Central memory CD8-positive, alpha-beta T cell (primary cell): Measurements from ENCODE around the gene C19orf47.

ENCODE experiments used
- ATAC-seq: fragments of 150-1000 bp; cut with Tn5 transposase; replicated peaks from 2 replicates; pipeline ENCODE4 v1.10.0; 2022; ENCODE audit warnings: mild to moderate bottlenecking, moderate FRiP score, moderate number of reproducible peaks; ENCODE audit not compliant: poor library complexity, severe bottlenecking; ENCODE audit errors: extremely low read depth
- DNase-seq, 2 donors: peaks; one replicate each; pipeline ENCODE4 v3.0.0; 2021; ENCODE audit warnings: low spot score in 2 of 2
- H3K27ac Mint-ChIP-seq: one replicate; pipeline ENCODE4 v1.8.0; 2022; ENCODE audit warnings: low read depth, mild to moderate bottlenecking, moderate library complexity, mixed read lengths
- H3K27me3 Mint-ChIP-seq: one replicate; pipeline ENCODE4 v1.8.0; 2022; ENCODE audit warnings: mixed read lengths
- H3K36me3 Mint-ChIP-seq: one replicate; pipeline ENCODE4 v1.8.0; 2022; ENCODE audit warnings: mild to moderate bottlenecking, moderate library complexity, mixed read lengths; ENCODE audit not compliant: insufficient read depth
- H3K4me1 Mint-ChIP-seq: one replicate; pipeline ENCODE4 v1.8.0; 2022; ENCODE audit warnings: mixed read lengths
- H3K4me3 Mint-ChIP-seq: one replicate; pipeline ENCODE4 v1.8.0; 2022; ENCODE audit warnings: mild to moderate bottlenecking, moderate library complexity, mixed read lengths
- H3K9me3 Mint-ChIP-seq: one replicate; pipeline ENCODE4 v1.8.0; 2022; ENCODE audit warnings: mixed read lengths

C19orf47 gene

GRCh38 chr19:40369797-40370196 is 21.6 kb upstream of the C19orf47 start:
- ATAC-seq (no peak), DNase-seq (no peak)
- no peaks in the 10 kb centered on the region for H3K9me3 Mint-ChIP-seq
- H3K27me3 Mint-ChIP-seq = no peaks in the 10 kb centered on the region
- peaks cover 7% of the 10 kb centered on the region for H3K36me3 Mint-ChIP-seq
- H3K4me3 Mint-ChIP-seq = no peak overlapping the region
- peaks cover 5% of the 10 kb centered on the region for H3K4me1 Mint-ChIP-seq
- H3K27ac Mint-ChIP-seq = no peak overlapping the region

- H3K4me1 Mint-ChIP-seq = peaks cover 13% of the 10 kb centered on the region
- no peaks in the 10 kb centered on the region for H3K9me3 Mint-ChIP-seq
- DNase-seq = no peak
- no peak overlapping the region for H3K4me3 Mint-ChIP-seq
- peaks cover 2% of the 10 kb centered on the region for H3K36me3 Mint-ChIP-seq
- H3K27ac Mint-ChIP-seq = no peak overlapping the region
- no peaks in the 10 kb centered on the region for H3K27me3 Mint-ChIP-seq
- ATAC-seq = no peak
These were observed 19.6 kb upstream of the C19orf47 start for GRCh38 chr19:40367577-40368434.

DNA sequence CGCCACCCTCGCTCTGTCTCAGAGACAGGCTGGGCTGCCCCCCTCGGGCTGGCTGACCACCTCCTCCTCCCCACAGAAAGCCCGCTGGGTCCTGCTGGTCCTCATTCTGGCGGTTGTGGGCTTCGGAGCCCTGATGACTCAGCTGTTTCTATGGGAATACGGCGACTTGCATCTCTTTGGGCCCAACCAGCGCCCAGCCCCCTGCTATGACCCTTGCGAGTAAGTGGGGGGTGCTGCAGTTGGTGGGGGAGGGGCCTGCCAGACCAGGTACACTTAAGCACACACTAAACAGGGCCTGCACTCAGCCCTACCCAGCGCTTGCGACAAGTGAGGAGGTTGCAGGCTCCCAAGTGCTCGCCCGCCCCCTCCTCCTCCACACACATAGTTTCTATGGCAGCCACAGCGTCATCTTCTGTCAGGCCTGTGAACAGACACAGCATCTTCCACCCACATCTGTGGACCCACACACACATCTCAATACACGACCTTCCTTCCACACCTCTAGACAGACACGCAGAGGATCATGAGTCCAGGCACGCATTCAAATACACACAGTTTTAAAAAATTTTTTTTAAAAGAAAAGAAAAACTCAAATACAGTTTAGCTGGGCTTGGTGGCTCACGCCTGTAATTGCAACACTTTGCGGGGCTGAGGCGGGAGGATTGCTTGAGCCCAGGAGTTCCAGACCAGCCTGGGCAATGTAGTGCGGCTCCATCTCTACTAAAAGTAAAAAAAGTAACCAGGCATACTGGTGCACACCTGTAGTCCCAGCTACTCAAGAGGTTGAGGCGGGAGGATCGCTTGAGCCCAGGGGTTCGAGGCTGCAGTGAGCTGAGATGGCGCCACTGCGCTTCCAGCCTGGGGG is 18.7 kb upstream of the C19orf47 start:
- no peaks in the 10 kb centered on the region for H3K9me3 Mint-ChIP-seq
- H3K27ac Mint-ChIP-seq = no peak overlapping the region
- DNase-seq (no peak), ATAC-seq (no peak)
- no peaks in the 10 kb centered on the region for H3K27me3 Mint-ChIP-seq
- peaks cover 2% of the 10 kb centered on the region for H3K36me3 Mint-ChIP-seq
- H3K4me3 Mint-ChIP-seq = no peak overlapping the region
- peaks cover 18% of the 10 kb centered on the region for H3K4me1 Mint-ChIP-seq

DNA sequence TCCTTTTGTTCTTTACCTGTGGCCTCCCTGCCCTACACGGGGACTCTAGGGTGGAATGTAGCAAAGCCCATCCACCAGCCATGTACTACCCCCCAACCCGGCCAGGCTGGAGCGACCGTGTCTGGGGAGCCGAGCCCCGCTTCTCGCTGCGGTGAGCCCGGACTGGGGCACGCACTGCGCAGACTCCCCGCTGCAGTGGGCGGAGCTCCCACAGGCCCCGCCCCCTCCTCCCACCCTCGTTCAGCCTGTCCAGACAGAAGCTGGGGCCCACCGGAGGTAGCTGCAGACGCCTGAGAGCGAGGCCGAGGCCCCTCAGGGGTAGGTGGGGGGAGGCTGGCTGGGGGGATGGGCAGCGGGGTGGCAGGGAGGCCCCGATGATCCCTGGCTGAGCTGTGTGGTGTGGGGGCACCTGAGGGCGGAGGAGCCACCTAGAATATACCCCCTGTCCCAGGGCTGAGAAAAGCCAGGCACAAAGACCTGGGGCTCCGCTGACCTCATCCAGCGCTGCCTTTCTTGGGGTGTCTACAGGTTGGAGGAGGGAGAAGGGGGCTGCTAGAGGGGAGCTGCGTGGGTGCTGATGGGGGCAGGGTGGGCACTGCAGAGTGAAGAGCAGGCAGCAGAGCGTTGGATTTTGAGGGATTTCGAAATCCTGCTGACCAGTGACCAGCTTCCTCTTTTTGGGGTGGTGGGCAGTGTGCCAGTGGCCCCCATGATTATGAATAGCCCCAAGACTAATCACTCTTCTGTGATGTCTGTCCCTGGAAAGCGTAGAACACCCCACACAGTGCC is 17.6 kb upstream of the C19orf47 start:
- H3K36me3 Mint-ChIP-seq = peaks cover 2% of the 10 kb centered on the region

DNA sequence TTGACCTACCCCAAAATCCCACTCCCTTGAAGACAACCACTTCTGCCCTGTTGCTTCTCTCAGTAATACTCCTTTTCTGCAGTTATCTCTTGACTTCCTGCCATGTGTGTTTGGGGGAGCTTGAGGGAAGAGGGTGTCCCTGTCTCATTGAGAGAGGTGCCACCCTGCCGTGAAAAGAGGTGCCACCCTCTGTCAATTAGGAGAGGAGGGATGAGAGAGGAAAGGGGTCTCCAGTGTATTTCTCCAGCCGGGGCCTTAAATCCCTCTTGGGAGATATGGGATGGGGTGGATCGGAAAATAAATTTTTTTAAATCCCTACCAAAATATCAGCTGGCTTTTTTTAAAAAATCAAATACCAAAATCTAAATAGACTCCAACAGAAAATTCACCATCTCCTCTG is 16.8 kb upstream of the C19orf47 start:
- Mint-ChIP-seq H3K27ac (no peak overlapping the region), H3K4me1 (peaks cover 27% of the 10 kb centered on the region), H3K9me3 (no peaks in the 10 kb centered on the region), H3K27me3 (no peaks in the 10 kb centered on the region), H3K36me3 (peaks cover 1% of the 10 kb centered on the region), H3K4me3 (peak overlapping the region; percentile 57)
- no peak for ATAC-seq
- DNase-seq = no peak

More for the DNA sequence above, 17.6 kb upstream of the C19orf47 start:
- H3K27me3 Mint-ChIP-seq = no peaks in the 10 kb centered on the region
- H3K4me3 Mint-ChIP-seq = peak overlapping the region; percentile 57
- no peak overlapping the region for H3K27ac Mint-ChIP-seq
- no peak for ATAC-seq
- no peaks in the 10 kb centered on the region for H3K9me3 Mint-ChIP-seq
- H3K4me1 Mint-ChIP-seq = peaks cover 24% of the 10 kb centered on the region
- no peak for DNase-seq

- Mint-ChIP-seq H3K36me3 (no peaks in the 10 kb centered on the region), H3K9me3 (no peaks in the 10 kb centered on the region), H3K27me3 (no peaks in the 10 kb centered on the region), H3K4me3 (no peak overlapping the region), H3K4me1 (peaks cover 31% of the 10 kb centered on the region), H3K27ac (peak overlapping the region; percentile 42)
- no peak for DNase-seq
- ATAC-seq = no peak
These were observed 14.9 kb upstream of the C19orf47 start for GRCh38 chr19:40363069-40363468.

DNA sequence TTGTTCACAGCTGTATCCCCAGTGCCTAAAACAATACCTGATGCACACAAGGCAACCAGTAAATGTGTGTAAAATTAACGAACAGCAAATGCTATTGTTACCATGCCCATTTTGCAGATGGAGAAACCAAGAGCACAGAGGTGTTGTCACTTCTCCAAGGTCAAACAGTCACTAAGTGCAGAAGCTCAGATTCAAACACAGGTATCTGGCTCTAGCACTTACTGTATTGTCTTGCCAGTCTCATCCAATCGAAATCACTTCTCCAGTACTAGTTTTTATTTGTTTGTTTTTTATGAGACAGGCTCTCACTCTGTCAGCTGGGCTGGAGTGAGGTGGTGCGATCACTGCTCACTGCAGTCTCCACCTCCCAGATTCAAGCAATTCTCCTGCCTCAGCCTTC is 14.0 kb upstream of the C19orf47 start:
- Mint-ChIP-seq H3K4me1 (peaks cover 39% of the 10 kb centered on the region), H3K27me3 (no peaks in the 10 kb centered on the region), H3K4me3 (no peak overlapping the region), H3K9me3 (no peaks in the 10 kb centered on the region), H3K36me3 (no peaks in the 10 kb centered on the region), H3K27ac (no peak overlapping the region)
- DNase-seq = no peak
- ATAC-seq = no peak

DNA sequence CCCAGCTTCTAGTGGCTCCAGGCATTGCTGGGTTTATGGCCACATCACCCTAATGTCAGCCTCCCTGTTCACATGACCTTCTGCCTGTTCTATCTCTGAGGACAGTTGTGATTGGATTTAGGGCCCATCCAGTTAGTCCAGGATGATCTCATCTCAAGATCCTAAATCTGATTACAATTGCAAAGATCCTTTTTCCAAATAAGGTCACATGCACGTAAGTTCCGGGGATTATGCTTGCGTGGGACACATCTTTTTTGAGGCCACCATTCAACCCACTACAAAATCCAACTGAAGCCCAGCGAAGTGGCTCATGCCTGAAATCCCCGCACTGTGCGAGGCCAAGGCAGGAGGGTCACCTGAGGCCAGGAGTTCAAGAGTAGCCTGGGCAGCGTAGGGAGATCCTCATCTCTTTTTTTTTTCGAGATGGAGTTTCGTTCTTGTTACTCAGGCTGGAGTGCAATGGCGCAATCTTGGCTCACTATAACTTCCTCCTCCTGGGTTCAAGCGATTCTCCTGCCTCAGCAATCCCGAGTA is 12.6 kb upstream of the C19orf47 start:
- no peak overlapping the region for H3K27ac Mint-ChIP-seq
- ATAC-seq = no peak
- no peak for DNase-seq
- no peaks in the 10 kb centered on the region for H3K27me3 Mint-ChIP-seq
- no peaks in the 10 kb centered on the region for H3K9me3 Mint-ChIP-seq
- H3K4me1 Mint-ChIP-seq = peaks cover 50% of the 10 kb centered on the region
- peaks cover 1% of the 10 kb centered on the region for H3K36me3 Mint-ChIP-seq
- no peak overlapping the region for H3K4me3 Mint-ChIP-seq

- H3K27ac Mint-ChIP-seq = no peak overlapping the region
These were observed 12.0 kb upstream of the C19orf47 start for GRCh38 chr19:40360020-40360707.

GRCh38 chr19:40358773-40359172 is 10.6 kb upstream of the C19orf47 start:
- Mint-ChIP-seq H3K4me3 (no peak overlapping the region), H3K36me3 (peaks cover 2% of the 10 kb centered on the region), H3K27ac (no peak overlapping the region), H3K4me1 (peaks cover 46% of the 10 kb centered on the region), H3K9me3 (no peaks in the 10 kb centered on the region), H3K27me3 (no peaks in the 10 kb centered on the region)
- ATAC-seq (peak; percentile 49), DNase-seq (no peak)

More at GRCh38 chr19:40360020-40360707, 12.0 kb upstream of the C19orf47 start:
- H3K9me3 Mint-ChIP-seq = no peaks in the 10 kb centered on the region
- peaks cover 1% of the 10 kb centered on the region for H3K36me3 Mint-ChIP-seq
- no peak for ATAC-seq
- no peak overlapping the region for H3K4me3 Mint-ChIP-seq
- no peak for DNase-seq
- peaks cover 50% of the 10 kb centered on the region for H3K4me1 Mint-ChIP-seq
- no peaks in the 10 kb centered on the region for H3K27me3 Mint-ChIP-seq

GRCh38 chr19:40357640-40358039 is 9.4 kb upstream of the C19orf47 start:
- H3K9me3 Mint-ChIP-seq = no peaks in the 10 kb centered on the region
- H3K4me1 Mint-ChIP-seq = peaks cover 37% of the 10 kb centered on the region
- H3K27ac Mint-ChIP-seq = no peak overlapping the region
- H3K36me3 Mint-ChIP-seq = peaks cover 3% of the 10 kb centered on the region
- H3K27me3 Mint-ChIP-seq = no peaks in the 10 kb centered on the region
- no peak overlapping the region for H3K4me3 Mint-ChIP-seq
- DNase-seq (no peak), ATAC-seq (no peak)
